K562 (cell line): ENCODE results near the gene CDC42EP1. TPM values are rescaled to one million over a fixed set of nuclear protein-coding genes. Genes with fewer than 3 reads are reported as not detected.

ENCODE experiments used
- EP300 ChIP-seq: IDR thresholded peaks from 2 replicates; pipeline ENCODE4 v1.6.1; 2012; ENCODE audit warnings: low read length, improper control_type of control experiment
- HMG20A ChIP-seq: fragments of 450-650 bp; formaldehyde crosslinking; conservative IDR thresholded peaks from 2 replicates; pipeline ENCODE4 v1.4.0; 2020; ENCODE audit warnings: mild to moderate bottlenecking, mixed read lengths
- PHB2 ChIP-seq: fragments of 450-650 bp; IDR thresholded peaks from 2 replicates; pipeline ENCODE4 v1.6.1; 2017; ENCODE audit warnings: low read depth
- POLR2G ChIP-seq: fragments of 200-400 bp; formaldehyde crosslinking; IDR thresholded peaks from 2 replicates; pipeline ENCODE4 v1.6.1; 2017; ENCODE audit warnings: low read depth, mild to moderate bottlenecking, antibody characterized with exemption, low read length, moderate library complexity
- PRDM10 ChIP-seq: fragments of 450-650 bp; IDR thresholded peaks from 2 replicates; pipeline ENCODE4 v1.6.1; 2018; ENCODE audit not compliant: partially characterized antibody
- RBBP5 ChIP-seq: fragments of 200-600 bp; sonication (generic); IDR thresholded peaks from 2 replicates; pipeline ENCODE4 v1.6.1; 2012; ENCODE audit warnings: borderline replicate concordance, mild to moderate bottlenecking, low read length, control low read depth, inconsistent platforms; ENCODE audit not compliant: insufficient read depth, poor library complexity, severe bottlenecking
- SAP30 ChIP-seq: fragments of 200-600 bp; sonication (generic); IDR thresholded peaks from 2 replicates; pipeline ENCODE4 v1.6.1; 2012; ENCODE audit warnings: borderline replicate concordance, low read depth, mild to moderate bottlenecking, moderate library complexity, low read length, control low read depth, inconsistent platforms; ENCODE audit not compliant: insufficient read depth, poor library complexity, severe bottlenecking
- ZBTB7A ChIP-seq: IDR thresholded peaks from 2 replicates; pipeline ENCODE4 v1.6.1; 2011; ENCODE audit warnings: low read depth, mild to moderate bottlenecking, low read length, moderate library complexity, borderline replicate concordance; ENCODE audit not compliant: control insufficient read depth
- polyA plus RNA-seq, 8 experiments: library from polyadenylated mRNA; depleted of rRNA in 4 of 8; stranded (reverse) in 5 of 8; unstranded in 3 of 8; fragments of >200 nt; fragmentation: Nextera tagmentation in 2 of 8; fragmentation: Illumina TruSeq in 1 of 8; extraction: Ambion mirVana in 2 of 8; extraction: Trizol in 1 of 8; gene quantifications; 2 replicates each; pipeline versions ENCODE4 v1.2.1 to v1.2.3, GENCODE V29; 2011 to 2014; ENCODE audit warnings: inconsistent platforms in 1 of 8, missing spikeins in 1 of 8
- total RNA-seq, 7 experiments: library from RNA; depleted of rRNA in 6 of 7; stranded (reverse); fragments of >200 nt in 6 of 7; fragmentation: Illumina TruSeq in 2 of 7; extraction: Trizol in 2 of 7; gene quantifications; 2 replicates each; pipeline versions ENCODE4 v1.2.1 to v1.2.3, GENCODE V29; 2011 to 2021; ENCODE audit warnings: low replicate concordance in 1 of 7
- TF ChIP-seq, protein P1 (sequence below): fragments of 450-650 bp; IDR thresholded peaks from 2 replicates; pipeline ENCODE4 v1.6.1; 2017; ENCODE audit warnings: antibody characterized with exemption, mild to moderate bottlenecking
- TF ChIP-seq, protein P2 (sequence below): fragments of 450-650 bp; IDR thresholded peaks from 2 replicates; pipeline ENCODE4 v1.6.1; 2017; ENCODE audit warnings: mild to moderate bottlenecking, moderate library complexity

The CDC42EP1 gene
- total and polyA plus RNA-seq, 9 of the 15 experiments (the other 6 are each of a cell fraction or from before 2014, with no cell fraction given): 0.67 to 70.2 (median 7.3) TPM

GRCh38 chr22:37609240-37610152 lies 49.2 kb downstream of the CDC42EP1 start (continued):
- TF ChIP-seq, protein P1, sequence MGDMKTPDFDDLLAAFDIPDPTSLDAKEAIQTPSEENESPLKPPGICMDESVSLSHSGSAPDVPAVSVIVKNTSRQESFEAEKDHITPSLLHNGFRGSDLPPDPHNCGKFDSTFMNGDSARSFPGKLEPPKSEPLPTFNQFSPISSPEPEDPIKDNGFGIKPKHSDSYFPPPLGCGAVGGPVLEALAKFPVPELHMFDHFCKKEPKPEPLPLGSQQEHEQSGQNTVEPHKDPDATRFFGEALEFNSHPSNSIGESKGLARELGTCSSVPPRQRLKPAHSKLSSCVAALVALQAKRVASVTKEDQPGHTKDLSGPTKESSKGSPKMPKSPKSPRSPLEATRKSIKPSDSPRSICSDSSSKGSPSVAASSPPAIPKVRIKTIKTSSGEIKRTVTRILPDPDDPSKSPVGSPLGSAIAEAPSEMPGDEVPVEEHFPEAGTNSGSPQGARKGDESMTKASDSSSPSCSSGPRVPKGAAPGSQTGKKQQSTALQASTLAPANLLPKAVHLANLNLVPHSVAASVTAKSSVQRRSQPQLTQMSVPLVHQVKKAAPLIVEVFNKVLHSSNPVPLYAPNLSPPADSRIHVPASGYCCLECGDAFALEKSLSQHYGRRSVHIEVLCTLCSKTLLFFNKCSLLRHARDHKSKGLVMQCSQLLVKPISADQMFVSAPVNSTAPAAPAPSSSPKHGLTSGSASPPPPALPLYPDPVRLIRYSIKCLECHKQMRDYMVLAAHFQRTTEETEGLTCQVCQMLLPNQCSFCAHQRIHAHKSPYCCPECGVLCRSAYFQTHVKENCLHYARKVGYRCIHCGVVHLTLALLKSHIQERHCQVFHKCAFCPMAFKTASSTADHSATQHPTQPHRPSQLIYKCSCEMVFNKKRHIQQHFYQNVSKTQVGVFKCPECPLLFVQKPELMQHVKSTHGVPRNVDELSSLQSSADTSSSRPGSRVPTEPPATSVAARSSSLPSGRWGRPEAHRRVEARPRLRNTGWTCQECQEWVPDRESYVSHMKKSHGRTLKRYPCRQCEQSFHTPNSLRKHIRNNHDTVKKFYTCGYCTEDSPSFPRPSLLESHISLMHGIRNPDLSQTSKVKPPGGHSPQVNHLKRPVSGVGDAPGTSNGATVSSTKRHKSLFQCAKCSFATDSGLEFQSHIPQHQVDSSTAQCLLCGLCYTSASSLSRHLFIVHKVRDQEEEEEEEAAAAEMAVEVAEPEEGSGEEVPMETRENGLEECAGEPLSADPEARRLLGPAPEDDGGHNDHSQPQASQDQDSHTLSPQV: peak; percentile 29; the same call in 1 of the 2 replicates
- TF ChIP-seq PHB2 (0 out of 2 replicates have a peak, but pooled peaks have one; percentile 10), SAP30 (peak; percentile 11), POLR2G (peak; percentile 51; the same call in 1 of the 2 replicates), EP300 (peak; percentile 54; the same call in 1 of the 2 replicates), RBBP5 (peak; percentile 7), PRDM10 (peak; percentile 86), ZBTB7A (peak; percentile 65; the same call in 1 of the 2 replicates), HMG20A (CRISPR knock-in tag) (no peak)
- TF ChIP-seq, protein P2, sequence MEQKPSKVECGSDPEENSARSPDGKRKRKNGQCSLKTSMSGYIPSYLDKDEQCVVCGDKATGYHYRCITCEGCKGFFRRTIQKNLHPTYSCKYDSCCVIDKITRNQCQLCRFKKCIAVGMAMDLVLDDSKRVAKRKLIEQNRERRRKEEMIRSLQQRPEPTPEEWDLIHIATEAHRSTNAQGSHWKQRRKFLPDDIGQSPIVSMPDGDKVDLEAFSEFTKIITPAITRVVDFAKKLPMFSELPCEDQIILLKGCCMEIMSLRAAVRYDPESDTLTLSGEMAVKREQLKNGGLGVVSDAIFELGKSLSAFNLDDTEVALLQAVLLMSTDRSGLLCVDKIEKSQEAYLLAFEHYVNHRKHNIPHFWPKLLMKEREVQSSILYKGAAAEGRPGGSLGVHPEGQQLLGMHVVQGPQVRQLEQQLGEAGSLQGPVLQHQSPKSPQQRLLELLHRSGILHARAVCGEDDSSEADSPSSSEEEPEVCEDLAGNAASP: no peak
